ENCODE measurements around the gene TULP3.

Gene TULP3

GRCh38 chr12:2857021-2857431 lies 33.7 kb upstream of the TULP3 start, which contains the start of gene TEX52:
Gene TEX52, minus strand, starts transcription at chr12:2857039. Its CDS starts 13 bp downstream, at chr12:2857026.
- no peak for DNase-seq (ENCODE audit: low read depth in 1 of 2, low spot score in 1 of 2)
- no peak within 1 kb of the TSS for H3K27ac ChIP-seq (replicated peaks)
- H3K4me3 ChIP-seq (replicated peaks; ENCODE audit: insufficient read depth, low read length) = no peak within 1 kb of the TSS
- H3K27me3 ChIP-seq (ENCODE audit: insufficient read depth, poor library complexity, severe bottlenecking) = no peaks in the 10 kb centered on the region
- no peak for TF ChIP-seq POLR2AphosphoS5 (IDR thresholded peaks at IDR 0.05; ENCODE audit: low read depth)
- no peak for TF ChIP-seq REST (IDR thresholded peaks at IDR 0.05; ENCODE audit: insufficient replicate concordance, low read depth)
- no peak for TF ChIP-seq CTCF (IDR thresholded peaks at IDR 0.05; ENCODE audit: insufficient read depth, low read length)
- TF ChIP-seq SPI1 (IDR thresholded peaks at IDR 0.05; ENCODE audit: borderline replicate concordance, low read depth) = no peak
- no peak for TF ChIP-seq GABPA (IDR thresholded peaks at IDR 0.05; ENCODE audit: low read depth)

- Histone ChIP-seq H3K27me3 (ENCODE audit: insufficient read depth, poor library complexity, severe bottlenecking) (no peaks in the 10 kb centered on the region), H3K27ac (replicated peaks) (no peak overlapping the region), H3K4me3 (replicated peaks; ENCODE audit: insufficient read depth, low read length) (no peak overlapping the region)
- no peak for TF ChIP-seq GABPA (IDR thresholded peaks at IDR 0.05; ENCODE audit: low read depth)
- no peak for TF ChIP-seq SPI1 (IDR thresholded peaks at IDR 0.05; ENCODE audit: borderline replicate concordance, low read depth)
- TF ChIP-seq POLR2AphosphoS5 (IDR thresholded peaks at IDR 0.05; ENCODE audit: low read depth) = no peak; the same call in 1 of the 2 replicates
- TF ChIP-seq CTCF (IDR thresholded peaks at IDR 0.05; ENCODE audit: insufficient read depth, low read length) = no peak
- no peak for TF ChIP-seq REST (IDR thresholded peaks at IDR 0.05; ENCODE audit: insufficient replicate concordance, low read depth)
- DNase-seq (ENCODE audit: low read depth in 1 of 2, low spot score in 1 of 2) = no peak
Observed at GRCh38 chr12:2857576-2857975, 33.1 kb upstream of the TULP3 start.

GRCh38 chr12:2858334-2858733 lies 32.4 kb upstream of the TULP3 start:
- Histone ChIP-seq H3K27me3 (ENCODE audit: insufficient read depth, poor library complexity, severe bottlenecking) (no peaks in the 10 kb centered on the region), H3K27ac (replicated peaks) (no peak overlapping the region), H3K4me3 (replicated peaks; ENCODE audit: insufficient read depth, low read length) (no peak overlapping the region)
- no peak for DNase-seq (ENCODE audit: low read depth in 1 of 2, low spot score in 1 of 2)
- TF ChIP-seq GABPA (IDR thresholded peaks at IDR 0.05; ENCODE audit: low read depth) (no peak), POLR2AphosphoS5 (IDR thresholded peaks at IDR 0.05; ENCODE audit: low read depth) (peak; percentile 72)

GRCh38 chr12:2858944-2859421 lies 31.7 kb upstream of the TULP3 start:
- TF ChIP-seq SPI1 (IDR thresholded peaks at IDR 0.05; ENCODE audit: borderline replicate concordance, low read depth) (no peak), POLR2AphosphoS5 (IDR thresholded peaks at IDR 0.05; ENCODE audit: low read depth) (0 out of 2 replicates have a peak, but pooled peaks have one; percentile 11), REST (IDR thresholded peaks at IDR 0.05; ENCODE audit: insufficient replicate concordance, low read depth) (no peak), CTCF (IDR thresholded peaks at IDR 0.05; ENCODE audit: insufficient read depth, low read length) (no peak), GABPA (IDR thresholded peaks at IDR 0.05; ENCODE audit: low read depth) (no peak)
- no peak overlapping the region for H3K27ac ChIP-seq (replicated peaks)
- H3K4me3 ChIP-seq (replicated peaks; ENCODE audit: insufficient read depth, low read length) = no peak overlapping the region
- H3K27me3 ChIP-seq (ENCODE audit: insufficient read depth, poor library complexity, severe bottlenecking) = no peaks in the 10 kb centered on the region
- DNase-seq (ENCODE audit: low read depth in 1 of 2, low spot score in 1 of 2) = no peak
